Measurements from ENCODE around the gene CDC42.

DNA sequence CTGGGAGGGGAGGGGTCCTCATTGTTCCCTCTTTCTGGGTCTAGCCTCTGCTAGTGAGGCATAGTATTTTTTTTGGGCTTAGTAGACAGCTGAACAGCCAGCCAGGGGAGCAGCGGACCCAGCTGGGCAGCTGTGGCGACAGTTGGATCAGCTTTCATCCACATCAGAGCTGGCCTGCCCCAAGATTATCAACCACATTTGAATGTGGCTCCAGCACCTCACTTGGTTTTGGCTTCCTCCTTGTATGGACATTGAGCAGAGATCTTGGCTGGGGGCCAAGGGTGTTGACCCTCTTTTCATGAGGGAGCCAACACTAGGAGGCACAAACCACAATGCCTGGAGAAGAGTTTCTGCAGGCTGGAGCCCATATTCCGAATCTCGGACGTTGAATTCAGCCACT lies 65.3 kb downstream of the CDC42 start:
- TF ChIP-seq, protein P1, sequence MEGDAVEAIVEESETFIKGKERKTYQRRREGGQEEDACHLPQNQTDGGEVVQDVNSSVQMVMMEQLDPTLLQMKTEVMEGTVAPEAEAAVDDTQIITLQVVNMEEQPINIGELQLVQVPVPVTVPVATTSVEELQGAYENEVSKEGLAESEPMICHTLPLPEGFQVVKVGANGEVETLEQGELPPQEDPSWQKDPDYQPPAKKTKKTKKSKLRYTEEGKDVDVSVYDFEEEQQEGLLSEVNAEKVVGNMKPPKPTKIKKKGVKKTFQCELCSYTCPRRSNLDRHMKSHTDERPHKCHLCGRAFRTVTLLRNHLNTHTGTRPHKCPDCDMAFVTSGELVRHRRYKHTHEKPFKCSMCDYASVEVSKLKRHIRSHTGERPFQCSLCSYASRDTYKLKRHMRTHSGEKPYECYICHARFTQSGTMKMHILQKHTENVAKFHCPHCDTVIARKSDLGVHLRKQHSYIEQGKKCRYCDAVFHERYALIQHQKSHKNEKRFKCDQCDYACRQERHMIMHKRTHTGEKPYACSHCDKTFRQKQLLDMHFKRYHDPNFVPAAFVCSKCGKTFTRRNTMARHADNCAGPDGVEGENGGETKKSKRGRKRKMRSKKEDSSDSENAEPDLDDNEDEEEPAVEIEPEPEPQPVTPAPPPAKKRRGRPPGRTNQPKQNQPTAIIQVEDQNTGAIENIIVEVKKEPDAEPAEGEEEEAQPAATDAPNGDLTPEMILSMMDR (conservative IDR thresholded peaks at IDR 0.05 in 1 of 2, IDR thresholded peaks at IDR 0.05 in 1 of 2; ENCODE audit: low read depth in 1 of 2, low read length in 2 of 2): no peak
- no peak for TF ChIP-seq EZH2 (IDR thresholded peaks at IDR 0.05; ENCODE audit: low read length, missing control alignments)
